HG03520 (cell line): ENCODE measurements around the gene CHID1.

Experiments
- ATAC-seq: cut with Tn5 transposase; IDR thresholded peaks from one replicate; pipeline ENCODE4 v1.9.1; 2021; ENCODE audit warnings: mild to moderate bottlenecking, moderate library complexity; ENCODE audit not compliant: unreplicated experiment

The CHID1 gene

GRCh38 chr11:850775-851763, 59.5 kb downstream of the CHID1 start:
- ATAC-seq: no peak

DNA sequence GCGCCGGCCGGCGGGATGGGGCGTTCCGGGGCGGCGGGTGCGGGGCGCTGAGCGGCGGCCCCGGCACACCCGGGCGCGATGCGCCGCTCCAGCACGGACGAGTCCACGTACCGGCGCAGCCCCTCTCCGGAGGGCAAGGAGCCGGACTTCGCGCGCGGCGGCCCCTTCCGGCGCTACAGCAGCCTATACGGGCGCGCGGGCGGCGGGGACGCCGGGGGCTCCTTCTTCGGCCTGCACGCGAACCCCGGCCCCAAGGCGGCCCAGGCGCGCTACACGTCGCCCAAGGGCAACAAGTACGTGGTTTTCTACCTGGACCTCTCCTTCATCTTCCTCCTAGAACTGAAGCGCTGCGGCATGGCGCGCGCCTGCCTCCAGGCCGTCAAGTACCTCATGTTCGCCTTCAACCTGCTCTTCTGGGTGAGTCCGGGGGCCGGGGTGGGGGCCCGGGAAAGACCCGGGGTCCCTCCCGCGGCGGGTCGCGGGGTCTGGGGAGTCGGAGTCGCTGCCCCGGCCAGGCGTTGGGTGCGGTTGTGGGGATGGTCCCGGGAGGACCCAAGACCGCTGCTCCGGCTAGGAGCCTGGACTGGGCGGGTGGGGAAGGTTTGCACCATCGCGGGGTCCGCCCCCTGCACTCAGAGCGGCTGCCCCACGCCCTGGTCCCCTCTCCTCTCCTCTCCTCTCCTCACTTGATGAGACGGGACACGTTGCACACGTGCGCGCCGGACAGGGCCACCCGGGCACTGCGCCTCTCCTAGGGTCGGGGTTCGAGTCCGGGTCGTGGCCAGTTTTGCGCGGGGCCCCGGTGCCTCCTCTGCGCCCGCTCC, 60.4 kb downstream of the CHID1 start:
- no peak for ATAC-seq

GRCh38 chr11:849104-849824, 61.3 kb downstream of the CHID1 start:
- no peak for ATAC-seq

- ATAC-seq: no peak
These were observed 62.2 kb downstream of the CHID1 start for GRCh38 chr11:848380-848931.

DNA sequence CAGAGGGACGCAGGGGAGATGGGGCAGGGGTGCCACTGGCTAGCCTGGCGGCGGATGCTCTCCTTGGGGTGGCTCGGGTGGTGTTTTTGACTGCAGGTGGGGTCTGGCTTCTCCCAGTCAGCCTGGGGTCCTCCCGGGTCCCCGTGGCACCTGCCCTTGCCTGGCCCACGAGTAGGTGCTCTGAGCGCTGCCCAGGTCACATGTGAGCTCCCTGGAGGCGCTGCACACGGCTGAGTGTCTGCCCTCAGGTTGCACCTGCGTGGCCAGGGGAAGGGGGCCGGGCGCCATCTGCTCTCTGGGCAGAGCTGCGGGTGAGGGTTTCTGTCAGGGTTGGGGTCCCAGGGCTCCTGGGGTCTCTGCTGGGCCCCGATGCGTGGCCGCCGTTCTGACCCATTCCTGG, 62.7 kb downstream of the CHID1 start:
- no peak for ATAC-seq

- no peak for ATAC-seq
These were observed 64.0 kb downstream of the CHID1 start for GRCh38 chr11:846496-847098.

DNA sequence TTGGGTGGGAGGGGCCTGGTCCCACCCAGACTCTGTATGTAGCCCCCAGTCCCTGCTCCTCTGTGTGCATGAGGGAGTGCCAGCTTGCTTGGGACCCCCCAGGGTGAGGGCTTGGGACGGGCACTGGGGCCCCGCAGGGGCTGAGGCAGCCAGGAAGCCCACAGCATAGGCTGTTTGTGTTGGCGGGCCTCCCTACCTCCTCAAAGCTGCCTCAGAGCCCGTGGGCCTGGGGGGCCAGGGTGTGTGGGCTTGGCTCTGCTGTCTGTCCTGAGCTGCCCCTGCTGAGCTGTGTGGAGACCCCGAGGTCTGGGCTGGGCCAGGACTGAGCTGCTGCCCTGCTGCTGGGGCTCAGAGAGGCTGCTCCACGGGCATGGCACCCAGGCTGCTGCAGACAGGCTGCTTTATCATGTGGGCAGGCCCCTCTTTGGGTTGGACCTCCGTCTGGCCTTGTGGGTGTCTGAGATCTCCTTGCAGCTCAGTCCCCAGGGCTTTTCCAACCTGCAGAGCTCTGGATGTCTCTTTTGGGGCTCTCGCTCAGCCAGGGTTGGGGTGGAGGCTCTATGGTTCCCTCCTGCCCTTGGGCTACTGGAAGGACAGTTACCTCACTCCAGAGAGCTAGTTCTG, 64.6 kb downstream of the CHID1 start:
- no peak for ATAC-seq

GRCh38 chr11:844693-845644, 65.6 kb downstream of the CHID1 start:
- no peak for ATAC-seq

DNA sequence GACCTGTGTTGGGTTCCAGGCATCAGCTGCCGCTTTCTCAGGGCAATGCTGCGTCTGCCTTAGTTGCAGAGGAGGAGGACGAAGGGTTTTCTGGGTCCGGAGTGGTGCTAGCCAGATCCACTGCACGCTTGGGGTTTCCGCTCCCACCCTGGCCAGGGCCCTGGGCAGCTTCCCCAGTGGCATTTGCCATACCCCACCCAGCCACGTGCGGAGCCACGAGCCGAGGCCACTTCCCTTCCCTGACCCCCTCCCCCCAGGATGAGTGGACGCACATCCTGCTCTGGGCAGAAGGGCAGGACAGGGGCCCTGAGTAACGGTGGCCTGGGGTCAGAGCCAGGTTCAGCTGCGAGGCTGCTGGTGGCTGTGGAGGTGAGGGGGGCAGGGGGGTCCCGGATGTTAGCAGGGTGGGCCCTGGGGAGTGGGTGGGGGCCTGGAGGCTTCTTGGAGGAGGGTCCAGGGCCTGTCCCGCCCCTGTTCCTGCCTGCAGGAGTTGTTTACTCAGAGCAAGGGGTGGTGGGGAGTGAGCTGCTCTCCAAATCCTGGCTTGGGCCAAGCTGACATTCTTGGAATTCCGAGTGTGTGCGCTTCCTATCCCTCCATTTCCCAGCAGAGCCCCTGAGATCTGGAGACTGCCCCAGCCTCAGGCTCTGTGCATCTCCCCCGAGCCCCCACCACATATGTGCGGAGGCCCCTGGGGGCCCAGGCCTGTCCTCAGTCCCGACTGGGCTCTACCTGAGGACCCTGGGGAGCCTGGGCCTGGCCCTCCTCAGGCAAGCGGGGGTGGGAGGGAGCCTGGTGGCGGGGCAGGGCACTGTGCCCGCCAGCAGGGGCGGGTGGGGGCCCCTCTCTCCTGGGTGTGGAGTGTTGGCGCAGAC, 66.6 kb downstream of the CHID1 start:
- ATAC-seq: no peak

- ATAC-seq: no peak
These were observed 67.4 kb downstream of the CHID1 start for GRCh38 chr11:843086-843734.

- ATAC-seq: peak; percentile 66
These were observed 68.1 kb downstream of the CHID1 start, which contains the start of the genes POLR2L and TSPAN4 for GRCh38 chr11:842370-843002. POLR2L (minus strand) TSS chr11:842529; CDS start chr11:842508, 21 bp downstream. TSPAN4 (plus strand) TSS chr11:842852; CDS start chr11:850305, 7,453 bp downstream.

GRCh38 chr11:841981-842369, 68.6 kb downstream of the CHID1 start:
- peak; percentile 25 for ATAC-seq

GRCh38 chr11:839875-840617, 70.6 kb downstream of the CHID1 start:
- ATAC-seq: no peak

GRCh38 chr11:839280-839623, 71.4 kb downstream of the CHID1 start:
- ATAC-seq: no peak

DNA sequence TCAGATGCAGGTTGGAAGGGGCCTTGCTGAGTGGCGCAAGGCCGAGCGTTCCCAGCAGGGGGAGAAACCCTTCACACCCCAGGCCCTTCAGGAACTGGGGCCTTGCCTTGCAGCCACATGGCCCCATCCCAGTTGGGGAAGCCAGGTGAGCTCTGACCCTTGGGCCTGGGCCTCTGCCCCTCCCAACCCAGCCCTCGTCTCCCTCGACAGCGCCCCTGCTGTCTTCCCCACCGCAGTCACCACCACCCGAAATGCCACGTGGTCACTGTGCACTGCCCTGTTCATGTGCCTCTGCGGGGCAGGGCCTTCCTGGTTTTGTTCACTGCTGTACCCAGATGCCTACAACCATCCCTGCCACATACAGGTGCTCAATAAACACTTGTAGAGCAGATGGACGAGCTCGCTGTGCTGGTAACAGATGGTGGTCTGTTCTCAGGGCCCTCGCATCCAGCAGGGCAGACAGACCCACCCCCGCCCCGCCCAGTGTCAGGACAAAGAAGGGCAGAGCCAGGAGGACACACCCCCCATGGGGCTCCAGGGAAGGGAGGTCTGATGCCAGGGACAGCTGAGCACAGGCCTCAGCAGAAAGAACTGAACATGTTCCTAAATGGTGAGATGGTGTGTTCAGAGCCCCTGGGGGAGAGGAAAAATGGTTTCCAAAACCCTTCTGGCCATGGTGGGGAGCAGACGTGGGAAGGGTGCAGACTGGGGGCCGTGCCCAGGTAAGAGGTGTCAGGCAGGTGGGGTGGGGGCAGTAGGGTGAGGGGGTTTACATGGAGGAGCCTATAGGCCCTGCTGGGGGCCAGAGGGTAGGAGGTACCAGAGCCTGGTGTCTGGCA, 72.0 kb downstream of the CHID1 start:
- ATAC-seq: no peak
